Upper lobe of left lung (tissue), 6 donors: ENCODE results near the gene TRAF2. TPM values are rescaled to one million over a fixed set of nuclear protein-coding genes. Genes with fewer than 3 reads are reported as not detected.

ENCODE experiments used
- ATAC-seq, 2 donors: fragments of 200-7000 bp; cut with Tn5 transposase; one replicate each; pipeline ENCODE4 v1.9.1; 2022; ENCODE audit warnings: mild to moderate bottlenecking in 2 of 2, moderate library complexity in 2 of 2; ENCODE audit not compliant: low FRiP score in 2 of 2
- DNase-seq, 2 donors: peaks; one replicate each; pipeline ENCODE4 v3.0.0-alpha.2; 2019 to 2020
- H3K27ac ChIP-seq, 4 donors: fragments of 200-600 bp; sonication (generic); one replicate each; pipeline ENCODE4 v1.5.1; 2016 to 2019
- H3K27me3 ChIP-seq, 4 donors: fragments of 200-600 bp; sonication (generic); one replicate each; pipeline ENCODE4 v1.5.1; 2017 to 2019
- H3K36me3 ChIP-seq, 4 donors: fragments of 200-600 bp; sonication (generic); one replicate each; pipeline ENCODE4 v1.5.1; 2016 to 2019
- H3K4me1 ChIP-seq, 4 donors: fragments of 200-600 bp; sonication (generic); one replicate each; pipeline ENCODE4 v1.5.1; 2018 to 2019
- H3K4me3 ChIP-seq, 4 donors: fragments of 200-600 bp; sonication (generic); one replicate each; pipeline ENCODE4 v1.5.1; 2017 to 2019; ENCODE audit warnings: mild to moderate bottlenecking in 2 of 4, moderate library complexity in 1 of 4
- H3K9me3 ChIP-seq, 4 donors: fragments of 200-600 bp; sonication (generic); one replicate each; pipeline ENCODE4 v1.5.1; 2018 to 2019
- EP300 ChIP-seq, 4 donors: sonication (generic); formaldehyde crosslinking; IDR thresholded peaks; one replicate each; pipeline ENCODE4 v1.5.1; 2017; ENCODE audit warnings: antibody characterized with exemption in 4 of 4, control low read depth in 2 of 4
- POLR2A ChIP-seq, 4 donors: fragments of 450-650 bp; IDR thresholded peaks; one replicate each; pipeline ENCODE4 v1.5.1; 2016 to 2017; ENCODE audit warnings: antibody characterized with exemption in 4 of 4, mild to moderate bottlenecking in 2 of 4
- POLR2AphosphoS5 ChIP-seq, 2 donors: sonication (generic); formaldehyde crosslinking; IDR thresholded peaks; one replicate each; pipeline ENCODE4 v1.5.1; 2017; ENCODE audit warnings: antibody characterized with exemption in 2 of 2
- WGBS, 2 donors: methylation state at CpG; one replicate each; pipeline ENCODE4 v1.1.5; 2017 to 2018; 5-methylcytosine and 5-hydroxymethylcytosine counted together
- total RNA-seq, 6 donors: library from RNA; depleted of rRNA in 4 of 6; stranded (reverse); fragments of >200 nt in 4 of 6; gene quantifications; one replicate each; pipeline versions ENCODE4 v1.1.0 to v1.2.1, GENCODE V29; 2016 to 2021
- TF ChIP-seq, protein P1 (sequence below), 6 experiments: fragments of 450-650 bp in 4 of 6; fragments of 200-600 bp in 2 of 6; sonication (generic) in 2 of 6; IDR thresholded peaks; one replicate each; pipeline ENCODE4 v1.5.1; 2016 to 2019; ENCODE audit warnings: antibody characterized with exemption in 6 of 6
- donor health status: DM: no; HTN: no; CAD: no; lungs with moderate emphysema.
- donor health status: DM: no; HTN: yes; CAD: no; lungs with severe emphysema.

Gene TRAF2
- total RNA-seq, 6 donors from 2014 or later = 10.6 to 20.8 (median 13.4) TPM

DNA sequence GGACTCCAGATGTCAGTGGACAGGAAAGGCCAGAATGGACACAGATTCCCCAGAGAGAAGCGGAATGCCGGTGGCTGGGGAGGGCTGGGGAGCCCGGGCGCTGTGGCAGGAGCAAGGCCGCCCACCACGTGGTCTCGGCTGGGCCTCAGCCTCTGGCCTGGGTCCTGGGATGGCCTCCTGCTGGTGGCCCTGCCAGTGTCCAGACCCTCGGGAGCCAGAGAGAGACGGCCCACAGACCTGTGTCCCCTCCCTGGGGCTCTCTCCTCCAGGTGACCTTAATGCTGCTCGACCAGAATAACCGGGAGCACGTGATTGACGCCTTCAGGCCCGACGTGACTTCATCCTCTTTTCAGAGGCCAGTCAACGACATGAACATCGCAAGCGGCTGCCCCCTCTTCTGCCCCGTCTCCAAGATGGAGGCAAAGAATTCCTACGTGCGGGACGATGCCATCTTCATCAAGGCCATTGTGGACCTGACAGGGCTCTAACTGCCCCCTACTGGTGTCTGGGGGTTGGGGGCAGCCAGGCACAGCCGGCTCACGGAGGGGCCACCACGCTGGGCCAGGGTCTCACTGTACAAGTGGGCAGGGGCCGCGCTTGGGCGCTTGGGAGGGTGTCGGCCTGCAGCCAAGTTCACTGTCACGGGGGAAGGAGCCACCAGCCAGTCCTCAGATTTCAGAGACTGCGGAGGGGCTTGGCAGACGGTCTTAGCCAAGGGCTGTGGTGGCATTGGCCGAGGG, 39.3 kb downstream of the TRAF2 start:
- TF ChIP-seq POLR2AphosphoS5 (IDR thresholded peaks at IDR 0.05) (no peak), EP300 (IDR thresholded peaks at IDR 0.05) (no peak), POLR2A (IDR thresholded peaks at IDR 0.05) (no peak)
- TF ChIP-seq, protein P1, sequence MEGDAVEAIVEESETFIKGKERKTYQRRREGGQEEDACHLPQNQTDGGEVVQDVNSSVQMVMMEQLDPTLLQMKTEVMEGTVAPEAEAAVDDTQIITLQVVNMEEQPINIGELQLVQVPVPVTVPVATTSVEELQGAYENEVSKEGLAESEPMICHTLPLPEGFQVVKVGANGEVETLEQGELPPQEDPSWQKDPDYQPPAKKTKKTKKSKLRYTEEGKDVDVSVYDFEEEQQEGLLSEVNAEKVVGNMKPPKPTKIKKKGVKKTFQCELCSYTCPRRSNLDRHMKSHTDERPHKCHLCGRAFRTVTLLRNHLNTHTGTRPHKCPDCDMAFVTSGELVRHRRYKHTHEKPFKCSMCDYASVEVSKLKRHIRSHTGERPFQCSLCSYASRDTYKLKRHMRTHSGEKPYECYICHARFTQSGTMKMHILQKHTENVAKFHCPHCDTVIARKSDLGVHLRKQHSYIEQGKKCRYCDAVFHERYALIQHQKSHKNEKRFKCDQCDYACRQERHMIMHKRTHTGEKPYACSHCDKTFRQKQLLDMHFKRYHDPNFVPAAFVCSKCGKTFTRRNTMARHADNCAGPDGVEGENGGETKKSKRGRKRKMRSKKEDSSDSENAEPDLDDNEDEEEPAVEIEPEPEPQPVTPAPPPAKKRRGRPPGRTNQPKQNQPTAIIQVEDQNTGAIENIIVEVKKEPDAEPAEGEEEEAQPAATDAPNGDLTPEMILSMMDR (IDR thresholded peaks at IDR 0.05) = no peak
- Histone ChIP-seq H3K4me1 (peaks cover 0 to 6% (median 0%) of the 10 kb centered on the region in 4 donors), H3K27me3 (no peaks in the 10 kb centered on the region), H3K4me3 (no peak overlapping the region), H3K27ac (no peak overlapping the region), H3K36me3 (peaks cover 2 to 56% (median 39%) of the 10 kb centered on the region in 4 donors), H3K9me3 (no peaks in the 10 kb centered on the region)
- WGBS, 2 donors = 81 to 88% methylated on average over 25 to 31 of the region's 33 CpGs
- no peak for ATAC-seq
- peak in 1 of 2 donors; percentile 72 for DNase-seq

DNA sequence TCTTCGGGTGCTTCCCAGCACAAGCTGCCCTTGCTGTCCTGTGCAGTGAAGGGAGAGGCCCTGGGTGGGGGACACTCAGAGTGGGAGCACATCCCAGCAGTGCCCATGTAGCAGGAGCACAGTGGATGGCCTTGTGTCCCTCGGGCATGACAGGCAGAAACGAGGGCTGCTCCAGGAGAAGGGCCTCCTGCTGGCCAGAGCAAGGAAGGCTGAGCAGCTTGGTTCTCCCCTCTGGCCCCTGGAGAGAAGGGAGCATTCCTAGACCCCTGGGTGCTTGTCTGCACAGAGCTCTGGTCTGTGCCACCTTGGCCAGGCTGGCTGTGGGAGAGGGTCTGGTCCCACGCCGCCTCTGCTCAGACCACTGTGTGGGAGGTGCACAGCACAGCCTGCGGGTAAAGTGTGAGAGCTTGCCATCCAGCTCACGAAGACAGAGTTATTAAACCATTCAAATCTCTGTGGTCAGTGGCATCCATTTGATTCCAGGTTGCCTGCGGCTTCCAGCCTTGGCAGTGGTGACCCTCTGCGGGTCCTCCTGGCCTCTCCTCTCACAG, 39.9 kb downstream of the TRAF2 start:
- Histone ChIP-seq H3K27me3 (no peaks in the 10 kb centered on the region), H3K4me3 (no peak overlapping the region), H3K36me3 (peaks cover 0 to 50% (median 32%) of the 10 kb centered on the region in 4 donors), H3K9me3 (no peaks in the 10 kb centered on the region), H3K4me1 (peaks cover 0 to 6% (median 0%) of the 10 kb centered on the region in 4 donors), H3K27ac (no peak overlapping the region)
- no peak for TF ChIP-seq POLR2A (IDR thresholded peaks at IDR 0.05)
- no peak for TF ChIP-seq EP300 (IDR thresholded peaks at IDR 0.05)
- TF ChIP-seq, protein P1 (IDR thresholded peaks at IDR 0.05) = no peak
- no peak for TF ChIP-seq POLR2AphosphoS5 (IDR thresholded peaks at IDR 0.05)
- DNase-seq (peak in 1 of 2 donors; percentile 33), ATAC-seq (peak in 1 of 2 donors; percentile 13)
- 86 to 91% methylated on average over 2 to 9 of the region's 9 CpGs for WGBS, 2 donors

DNA sequence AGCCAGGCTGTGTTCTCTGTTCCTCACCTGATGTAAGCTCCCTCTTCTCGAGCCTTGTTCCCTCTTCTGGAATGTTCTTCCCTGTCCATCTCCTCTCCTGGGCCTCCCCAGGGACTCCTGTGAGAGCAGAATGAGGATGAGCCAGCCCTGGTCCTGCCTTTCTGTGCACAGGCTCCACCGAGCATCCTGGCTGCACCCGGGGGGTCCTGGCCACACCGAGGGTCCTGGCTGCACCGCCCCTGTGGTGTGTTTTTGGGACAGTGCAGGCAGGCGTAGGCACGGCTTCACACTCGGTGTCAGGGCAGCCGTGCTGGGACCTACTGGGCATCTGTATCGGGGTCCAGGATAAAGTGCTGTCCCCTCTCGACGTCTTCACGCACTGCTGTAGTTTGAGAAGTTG, 40.4 kb downstream of the TRAF2 start:
- H3K27ac ChIP-seq = no peak overlapping the region
- no peaks in the 10 kb centered on the region for H3K9me3 ChIP-seq
- ATAC-seq = no peak
- DNase-seq = peak in 1 of 2 donors; percentile 37
- H3K27me3 ChIP-seq = no peaks in the 10 kb centered on the region
- no peak overlapping the region for H3K4me3 ChIP-seq
- H3K4me1 ChIP-seq = peaks cover 0 to 6% (median 0%) of the 10 kb centered on the region in 4 donors
- TF ChIP-seq POLR2AphosphoS5 (IDR thresholded peaks at IDR 0.05) (no peak), EP300 (IDR thresholded peaks at IDR 0.05) (no peak), POLR2A (IDR thresholded peaks at IDR 0.05) (no peak)
- TF ChIP-seq, protein P1 (IDR thresholded peaks at IDR 0.05) = no peak
- peaks cover 0 to 45% (median 30%) of the 10 kb centered on the region in 4 donors for H3K36me3 ChIP-seq
- WGBS, 2 donors = 95 to 97% methylated on average over 12 to 13 of the region's 13 CpGs

GRCh38 chr9:136927343-136928271, 41.3 kb downstream of the TRAF2 start:
- WGBS, 2 donors = 74 to 81% methylated on average over 22 to 23 of the region's 23 CpGs
- ATAC-seq = no peak
- Histone ChIP-seq H3K36me3 (peaks cover 0 to 38% (median 26%) of the 10 kb centered on the region in 4 donors), H3K27ac (no peak overlapping the region), H3K27me3 (no peaks in the 10 kb centered on the region), H3K4me3 (no peak overlapping the region), H3K9me3 (no peaks in the 10 kb centered on the region), H3K4me1 (peaks cover 0 to 6% (median 0%) of the 10 kb centered on the region in 4 donors)
- no peak for DNase-seq
- TF ChIP-seq POLR2A (IDR thresholded peaks at IDR 0.05) = no peak
- TF ChIP-seq POLR2AphosphoS5 (IDR thresholded peaks at IDR 0.05) = no peak
- no peak for TF ChIP-seq EP300 (IDR thresholded peaks at IDR 0.05)
- TF ChIP-seq, protein P1 (IDR thresholded peaks at IDR 0.05) = no peak
